GM12874 (cell line): ENCODE results near the gene AATK.

Experiments
- CTCF ChIP-seq: IDR thresholded peaks from 2 replicates; pipeline ENCODE4 v1.5.1; 2011; ENCODE audit warnings: low read depth, mild to moderate bottlenecking, control low read depth, low read length, moderate library complexity; ENCODE audit not compliant: insufficient read depth

AATK gene

GRCh38 chr17:81132770-81133723, 33.0 kb downstream of the AATK start:
- TF ChIP-seq CTCF = no peak

GRCh38 chr17:81132197-81132540, 33.9 kb downstream of the AATK start:
- TF ChIP-seq CTCF = no peak

- no peak for TF ChIP-seq CTCF
Observed at GRCh38 chr17:81131486-81132196, 34.4 kb downstream of the AATK start.

- TF ChIP-seq CTCF = no peak
Observed at GRCh38 chr17:81130385-81131361, 35.3 kb downstream of the AATK start.

GRCh38 chr17:81129711-81130367, 36.2 kb downstream of the AATK start:
- no peak for TF ChIP-seq CTCF

GRCh38 chr17:81129289-81129688, 36.7 kb downstream of the AATK start:
- TF ChIP-seq CTCF = no peak
